Chondrocyte (in vitro differentiated cells): ENCODE measurements around the gene DIS3L2. TPM values are rescaled to one million over a fixed set of nuclear protein-coding genes. Genes with fewer than 3 reads are reported as not detected.

Source experiments
- DNase-seq: peaks from one replicate; pipeline ENCODE4 v3.0.0; 2021; ENCODE audit warnings: mixed read lengths, low spot score
- H3K27ac Mint-ChIP-seq: one replicate; pipeline ENCODE4 v1.8.0; 2021; ENCODE audit warnings: mild to moderate bottlenecking, moderate library complexity, mixed read lengths; ENCODE audit not compliant: unreplicated experiment
- H3K27me3 Mint-ChIP-seq: 2 replicates; pipeline ENCODE4 v1.8.0; 2021; ENCODE audit warnings: low read depth, mixed read lengths
- H3K36me3 Mint-ChIP-seq: 2 replicates; pipeline ENCODE4 v1.8.0; 2021; ENCODE audit warnings: low read depth, mixed read lengths
- H3K4me1 Mint-ChIP-seq: 2 replicates; pipeline ENCODE4 v1.8.0; 2021; ENCODE audit warnings: low read depth, mild to moderate bottlenecking, mixed read lengths
- H3K4me3 Mint-ChIP-seq: one replicate; pipeline ENCODE4 v1.8.0; 2021; ENCODE audit warnings: mild to moderate bottlenecking, moderate library complexity, mixed read lengths; ENCODE audit not compliant: unreplicated experiment
- H3K9me3 Mint-ChIP-seq: 2 replicates; pipeline ENCODE4 v1.8.0; 2021; ENCODE audit warnings: low read depth, mixed read lengths
- CTCF ChIP-seq: fragments of 200-600 bp; sonication (generic); IDR thresholded peaks from 2 replicates; pipeline ENCODE4 v1.5.0; 2021; ENCODE audit warnings: antibody characterized with exemption, mild to moderate bottlenecking, moderate library complexity
- total RNA-seq: library from RNA; stranded (reverse); gene quantifications from 3 replicates; pipeline ENCODE4 v1.2.1, GENCODE V29; 2021

DIS3L2 gene
- total RNA-seq, 1 donor from 2014 or later, result 17.5 TPM

- H3K9me3 Mint-ChIP-seq, result no peaks in the 10 kb centered on the region
- no peaks in the 10 kb centered on the region for H3K36me3 Mint-ChIP-seq
- TF ChIP-seq CTCF, result no peak
- no peaks in the 10 kb centered on the region for H3K27me3 Mint-ChIP-seq
- DNase-seq, result no peak
- H3K4me3 Mint-ChIP-seq, result no peak overlapping the region
- no peak overlapping the region for H3K27ac Mint-ChIP-seq
- H3K4me1 Mint-ChIP-seq, result peaks cover 23% of the 10 kb centered on the region
Observed at GRCh38 chr2:232231554-232231953, 270.0 kb downstream of the DIS3L2 start.

- no peaks in the 10 kb centered on the region for H3K27me3 Mint-ChIP-seq
- H3K36me3 Mint-ChIP-seq, result peaks cover 3% of the 10 kb centered on the region
- DNase-seq, result no peak
- H3K4me3 Mint-ChIP-seq, result no peak overlapping the region
- no peak overlapping the region for H3K27ac Mint-ChIP-seq
- H3K4me1 Mint-ChIP-seq, result peaks cover 23% of the 10 kb centered on the region
- H3K9me3 Mint-ChIP-seq, result no peaks in the 10 kb centered on the region
- TF ChIP-seq CTCF, result no peak
Observed at GRCh38 chr2:232232915-232233314, 271.4 kb downstream of the DIS3L2 start.

- H3K27ac Mint-ChIP-seq, result no peak overlapping the region
- H3K4me1 Mint-ChIP-seq, result peaks cover 15% of the 10 kb centered on the region
- H3K4me3 Mint-ChIP-seq, result no peak overlapping the region
- H3K27me3 Mint-ChIP-seq, result no peaks in the 10 kb centered on the region
- no peak for TF ChIP-seq CTCF
- H3K9me3 Mint-ChIP-seq, result no peaks in the 10 kb centered on the region
- peaks cover 8% of the 10 kb centered on the region for H3K36me3 Mint-ChIP-seq
- DNase-seq, result no peak
Observed at GRCh38 chr2:232234922-232235615, 273.6 kb downstream of the DIS3L2 start.

GRCh38 chr2:232235716-232236115 lies 274.2 kb downstream of the DIS3L2 start:
- no peak for DNase-seq
- no peak for TF ChIP-seq CTCF
- peaks cover 9% of the 10 kb centered on the region for H3K36me3 Mint-ChIP-seq
- no peak overlapping the region for H3K4me3 Mint-ChIP-seq
- no peak overlapping the region for H3K27ac Mint-ChIP-seq
- no peaks in the 10 kb centered on the region for H3K27me3 Mint-ChIP-seq
- peaks cover 15% of the 10 kb centered on the region for H3K4me1 Mint-ChIP-seq
- H3K9me3 Mint-ChIP-seq, result no peaks in the 10 kb centered on the region

GRCh38 chr2:232236200-232236599 lies 274.7 kb downstream of the DIS3L2 start:
- H3K9me3 Mint-ChIP-seq, result no peaks in the 10 kb centered on the region
- no peak overlapping the region for H3K27ac Mint-ChIP-seq
- peaks cover 11% of the 10 kb centered on the region for H3K36me3 Mint-ChIP-seq
- no peaks in the 10 kb centered on the region for H3K27me3 Mint-ChIP-seq
- H3K4me3 Mint-ChIP-seq, result no peak overlapping the region
- DNase-seq, result no peak
- TF ChIP-seq CTCF, result no peak
- peaks cover 15% of the 10 kb centered on the region for H3K4me1 Mint-ChIP-seq
